BE2C (cell line): Measurements from ENCODE around the gene SLPI.

ENCODE experiments used
- DNase-seq: peaks from one replicate; pipeline ENCODE4 v3.0.0-alpha.2; 2020
- H3K27me3 ChIP-seq: fragments of 250-450 bp; sonication (Bioruptor Pico); 2 replicates; pipeline ENCODE4 v1.5.1; 2020; ENCODE audit warnings: mild to moderate bottlenecking
- H3K36me3 ChIP-seq: fragments of 250-450 bp; sonication (Bioruptor Pico); 2 replicates; pipeline ENCODE4 v1.5.1; 2020; ENCODE audit warnings: mild to moderate bottlenecking
- H3K4me1 ChIP-seq: fragments of 250-450 bp; sonication (Bioruptor Pico); 2 replicates; pipeline ENCODE4 v1.5.1; 2020
- H3K4me3 ChIP-seq: 2 replicates; pipeline ENCODE4 v1.5.1; 2011; ENCODE audit warnings: low read depth, low read length
- H3K9me3 ChIP-seq: fragments of 250-450 bp; sonication (Bioruptor Pico); 2 replicates; pipeline ENCODE4 v1.5.1; 2020
- TF ChIP-seq, protein P1 (sequence below): IDR thresholded peaks from 2 replicates; pipeline ENCODE4 v1.5.1; 2012; ENCODE audit warnings: mild to moderate bottlenecking, low read depth, low read length

The SLPI gene

DNA sequence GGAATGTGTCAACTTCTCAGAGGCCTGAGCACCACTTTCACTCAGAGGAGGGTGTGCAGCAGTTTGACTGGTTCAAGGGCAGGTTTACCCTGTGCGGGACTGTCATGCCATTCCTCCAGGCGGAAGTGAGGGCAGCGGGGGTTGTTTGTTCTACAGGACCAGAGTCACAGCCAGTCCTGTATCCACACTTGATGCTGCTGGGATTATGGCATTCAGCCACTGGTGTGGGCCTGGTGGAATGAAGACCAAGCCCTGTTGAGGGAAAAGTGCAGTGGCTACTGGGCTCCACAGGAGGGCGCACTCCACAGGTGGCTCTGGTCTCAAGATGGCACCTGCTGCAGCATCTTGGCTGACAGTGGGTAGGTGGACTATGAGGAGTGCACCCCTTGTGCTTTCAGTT is 18.4 kb downstream of the SLPI start:
- Histone ChIP-seq H3K4me3 (no peak overlapping the region), H3K9me3 (no peaks in the 10 kb centered on the region; the same call in 1 of the 2 replicates), H3K4me1 (no peaks in the 10 kb centered on the region), H3K36me3 (no peaks in the 10 kb centered on the region), H3K27me3 (no peaks in the 10 kb centered on the region; the same call in 1 of the 2 replicates)
- DNase-seq, result no peak
- TF ChIP-seq, protein P1, sequence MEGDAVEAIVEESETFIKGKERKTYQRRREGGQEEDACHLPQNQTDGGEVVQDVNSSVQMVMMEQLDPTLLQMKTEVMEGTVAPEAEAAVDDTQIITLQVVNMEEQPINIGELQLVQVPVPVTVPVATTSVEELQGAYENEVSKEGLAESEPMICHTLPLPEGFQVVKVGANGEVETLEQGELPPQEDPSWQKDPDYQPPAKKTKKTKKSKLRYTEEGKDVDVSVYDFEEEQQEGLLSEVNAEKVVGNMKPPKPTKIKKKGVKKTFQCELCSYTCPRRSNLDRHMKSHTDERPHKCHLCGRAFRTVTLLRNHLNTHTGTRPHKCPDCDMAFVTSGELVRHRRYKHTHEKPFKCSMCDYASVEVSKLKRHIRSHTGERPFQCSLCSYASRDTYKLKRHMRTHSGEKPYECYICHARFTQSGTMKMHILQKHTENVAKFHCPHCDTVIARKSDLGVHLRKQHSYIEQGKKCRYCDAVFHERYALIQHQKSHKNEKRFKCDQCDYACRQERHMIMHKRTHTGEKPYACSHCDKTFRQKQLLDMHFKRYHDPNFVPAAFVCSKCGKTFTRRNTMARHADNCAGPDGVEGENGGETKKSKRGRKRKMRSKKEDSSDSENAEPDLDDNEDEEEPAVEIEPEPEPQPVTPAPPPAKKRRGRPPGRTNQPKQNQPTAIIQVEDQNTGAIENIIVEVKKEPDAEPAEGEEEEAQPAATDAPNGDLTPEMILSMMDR, result peak; percentile 51

DNA sequence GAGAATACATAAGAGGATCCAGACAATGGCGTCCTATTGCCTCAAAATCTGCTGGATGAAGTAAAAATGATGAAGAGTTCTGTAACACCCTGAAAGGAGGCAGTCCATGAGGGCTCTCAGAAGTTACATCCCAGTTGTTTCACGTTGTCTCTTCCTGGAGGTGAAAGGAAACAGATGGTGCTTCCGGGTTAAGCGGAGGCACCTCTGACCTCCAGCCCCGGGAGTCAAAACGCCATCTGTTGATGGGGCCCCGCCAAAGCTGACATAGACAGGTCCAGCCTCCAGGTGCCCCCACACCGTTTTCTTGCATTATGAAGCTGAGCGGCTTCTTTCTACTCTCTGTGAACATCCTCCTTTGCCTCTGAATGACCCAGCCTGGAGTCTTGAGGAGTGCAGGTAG is 23.7 kb downstream of the SLPI start:
- TF ChIP-seq, protein P1, result no peak
- H3K27me3 ChIP-seq, result peaks cover 11% of the 10 kb centered on the region
- H3K9me3 ChIP-seq, result no peaks in the 10 kb centered on the region; the same call in 1 of the 2 replicates

DNA sequence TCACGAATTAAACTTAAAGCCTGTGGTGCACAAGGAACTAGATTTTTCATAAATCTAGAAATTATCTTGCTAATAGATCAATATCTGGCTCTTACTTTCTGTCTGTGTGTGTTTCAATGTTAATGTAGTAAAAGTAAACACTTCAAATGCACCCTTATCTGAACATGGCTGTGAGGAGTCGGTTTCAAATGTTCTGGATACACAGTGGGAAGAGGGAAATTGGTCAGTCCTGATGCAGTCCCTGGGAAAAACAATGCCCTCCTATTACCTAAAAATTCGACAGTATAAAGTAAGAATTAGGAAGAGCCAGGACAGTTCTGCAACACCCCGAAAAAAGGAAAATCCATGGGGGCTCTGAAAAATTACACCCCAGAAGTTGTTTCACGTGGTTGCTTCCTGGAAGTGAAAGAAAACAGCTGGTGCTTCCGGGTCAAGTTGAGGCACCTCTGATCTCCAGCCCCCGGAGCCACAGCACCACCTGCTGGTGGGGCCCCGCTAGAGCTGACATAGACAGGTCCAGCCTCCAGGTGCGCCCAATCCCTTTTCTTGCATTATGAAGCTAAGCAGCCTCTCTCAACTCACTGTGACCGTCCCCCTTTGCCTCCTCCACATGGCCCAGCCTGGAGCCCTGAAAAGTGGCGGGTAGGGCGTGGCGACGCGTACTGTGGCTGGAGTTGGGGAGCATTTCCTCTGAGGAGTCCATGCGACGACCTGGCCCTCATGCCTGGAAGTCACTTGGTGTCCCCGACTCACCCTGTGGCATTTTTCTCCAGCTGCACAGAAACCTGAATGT is 24.9 kb downstream of the SLPI start:
- no peak overlapping the region for H3K4me3 ChIP-seq
- DNase-seq, result peak; percentile 68
- no peaks in the 10 kb centered on the region for H3K4me1 ChIP-seq
- no peaks in the 10 kb centered on the region for H3K9me3 ChIP-seq
- H3K27me3 ChIP-seq, result peaks cover 15% of the 10 kb centered on the region
- TF ChIP-seq, protein P1, result peak; percentile 74
- H3K36me3 ChIP-seq, result no peaks in the 10 kb centered on the region

More for the DNA sequence above, 23.7 kb downstream of the SLPI start:
- DNase-seq, result no peak
- H3K36me3 ChIP-seq, result no peaks in the 10 kb centered on the region
- H3K4me1 ChIP-seq, result no peaks in the 10 kb centered on the region
- no peak overlapping the region for H3K4me3 ChIP-seq

DNA sequence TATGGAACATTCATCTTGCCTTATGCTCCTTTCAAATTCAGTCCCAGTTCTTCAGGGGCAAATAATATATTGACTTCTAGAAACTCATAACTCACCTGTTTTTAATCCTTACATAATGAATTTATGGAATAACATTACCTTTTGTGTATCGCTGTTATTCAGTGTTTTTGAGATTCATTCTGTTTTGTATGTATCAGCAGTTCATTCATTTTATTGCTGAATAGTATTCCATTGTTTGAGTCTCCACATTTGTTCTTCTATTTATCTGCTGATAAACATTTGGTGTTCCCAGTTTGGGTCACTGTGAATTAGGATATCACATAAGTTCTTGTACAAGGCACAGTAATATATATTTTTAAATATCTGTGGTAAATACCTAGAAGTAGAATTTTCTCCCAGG is 28.1 kb downstream of the SLPI start:
- TF ChIP-seq, protein P1, result no peak
- peaks cover 29% of the 10 kb centered on the region for H3K27me3 ChIP-seq
- no peaks in the 10 kb centered on the region for H3K4me1 ChIP-seq
- H3K9me3 ChIP-seq, result no peaks in the 10 kb centered on the region
- H3K4me3 ChIP-seq, result no peak overlapping the region
- no peak for DNase-seq
- H3K36me3 ChIP-seq, result no peaks in the 10 kb centered on the region

DNA sequence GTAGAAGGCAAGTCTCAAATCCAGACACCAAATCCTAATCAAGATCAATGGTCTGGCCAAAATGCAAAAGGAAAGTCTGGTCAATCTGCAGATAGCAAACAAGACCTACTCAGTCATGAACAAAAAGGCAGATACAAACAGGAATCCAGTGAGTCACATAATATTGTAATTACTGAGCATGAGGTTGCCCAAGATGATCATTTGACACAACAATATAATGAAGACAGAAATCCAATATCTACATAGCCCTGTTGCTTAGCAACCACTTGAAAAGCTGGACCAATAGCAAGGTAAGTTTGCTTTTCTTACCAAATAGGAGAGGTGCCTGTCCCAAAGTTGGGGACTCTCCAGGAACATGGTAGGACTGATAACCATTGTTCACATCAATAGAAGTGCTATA is 31.2 kb downstream of the SLPI start:
- Histone ChIP-seq H3K4me3 (no peak overlapping the region), H3K27me3 (peaks cover 42% of the 10 kb centered on the region), H3K4me1 (peaks cover 5% of the 10 kb centered on the region; the same call in 1 of the 2 replicates), H3K9me3 (no peaks in the 10 kb centered on the region), H3K36me3 (no peaks in the 10 kb centered on the region; the same call in 1 of the 2 replicates)
- TF ChIP-seq, protein P1, result no peak
- DNase-seq, result no peak

DNA sequence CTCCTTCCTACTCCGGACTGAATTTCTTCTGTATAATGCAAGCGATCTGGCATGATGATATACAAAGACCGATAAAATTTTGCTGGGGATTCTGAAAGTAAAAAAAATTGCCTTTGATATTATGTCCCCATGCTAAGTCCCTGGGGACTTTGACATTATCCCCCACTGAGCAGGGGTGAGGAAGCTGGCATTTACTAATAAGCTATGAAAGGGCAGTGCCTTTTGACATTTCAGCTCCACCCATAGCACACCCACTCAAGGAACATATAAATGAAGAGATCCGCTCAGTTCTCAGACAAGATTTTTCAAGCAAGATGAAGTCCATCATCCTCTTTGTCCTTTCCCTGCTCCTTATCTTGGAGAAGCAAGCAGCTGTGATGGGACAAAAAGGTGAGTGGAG is 33.3 kb downstream of the SLPI start, which contains the start of gene SEMG2:
TSS of gene SEMG2 (plus strand) at position 298 of the 400 bp plus-strand sequence. CDS start at position 315, 17 bp downstream.
- no peak for DNase-seq
- Histone ChIP-seq H3K4me3 (no peak within 1 kb of the TSS), H3K27me3 (peaks cover 39% of the 10 kb centered on the region), H3K4me1 (peaks cover 5% of the 10 kb centered on the region; the same call in 1 of the 2 replicates), H3K36me3 (no peaks in the 10 kb centered on the region; the same call in 1 of the 2 replicates), H3K9me3 (no peaks in the 10 kb centered on the region)
- TF ChIP-seq, protein P1, result no peak
